GM12872 (cell line): Measurements from ENCODE around the gene CTDSPL.

Source experiments
- CTCF ChIP-seq: IDR thresholded peaks from 3 replicates; pipeline ENCODE4 v1.5.1; 2011; ENCODE audit warnings: low read depth, mild to moderate bottlenecking, low read length, moderate library complexity; ENCODE audit not compliant: insufficient read depth

Gene CTDSPL

GRCh38 chr3:37836589-37836988, 25.1 kb upstream of the CTDSPL start:
- TF ChIP-seq CTCF: no peak

GRCh38 chr3:37847689-37848088, 14.0 kb upstream of the CTDSPL start:
- no peak for TF ChIP-seq CTCF

GRCh38 chr3:37849146-37849923, 12.3 kb upstream of the CTDSPL start:
- no peak for TF ChIP-seq CTCF

- no peak for TF ChIP-seq CTCF
Observed at GRCh38 chr3:37852097-37852496, 9.6 kb upstream of the CTDSPL start.

GRCh38 chr3:37852771-37853170, 8.9 kb upstream of the CTDSPL start:
- TF ChIP-seq CTCF: no peak

- TF ChIP-seq CTCF: no peak
Observed at GRCh38 chr3:37853691-37854413, 7.8 kb upstream of the CTDSPL start.

- TF ChIP-seq CTCF: peak; percentile 90
Observed at GRCh38 chr3:37855363-37855970, 6.2 kb upstream of the CTDSPL start.
